ENCODE measurements around the gene UBE2K.
"Not testable (repeated sequence)": the region's sequence is repeated elsewhere in the genome, so short reads cannot be mapped to it uniquely, and the experiment has no call there.

Gene UBE2K

DNA sequence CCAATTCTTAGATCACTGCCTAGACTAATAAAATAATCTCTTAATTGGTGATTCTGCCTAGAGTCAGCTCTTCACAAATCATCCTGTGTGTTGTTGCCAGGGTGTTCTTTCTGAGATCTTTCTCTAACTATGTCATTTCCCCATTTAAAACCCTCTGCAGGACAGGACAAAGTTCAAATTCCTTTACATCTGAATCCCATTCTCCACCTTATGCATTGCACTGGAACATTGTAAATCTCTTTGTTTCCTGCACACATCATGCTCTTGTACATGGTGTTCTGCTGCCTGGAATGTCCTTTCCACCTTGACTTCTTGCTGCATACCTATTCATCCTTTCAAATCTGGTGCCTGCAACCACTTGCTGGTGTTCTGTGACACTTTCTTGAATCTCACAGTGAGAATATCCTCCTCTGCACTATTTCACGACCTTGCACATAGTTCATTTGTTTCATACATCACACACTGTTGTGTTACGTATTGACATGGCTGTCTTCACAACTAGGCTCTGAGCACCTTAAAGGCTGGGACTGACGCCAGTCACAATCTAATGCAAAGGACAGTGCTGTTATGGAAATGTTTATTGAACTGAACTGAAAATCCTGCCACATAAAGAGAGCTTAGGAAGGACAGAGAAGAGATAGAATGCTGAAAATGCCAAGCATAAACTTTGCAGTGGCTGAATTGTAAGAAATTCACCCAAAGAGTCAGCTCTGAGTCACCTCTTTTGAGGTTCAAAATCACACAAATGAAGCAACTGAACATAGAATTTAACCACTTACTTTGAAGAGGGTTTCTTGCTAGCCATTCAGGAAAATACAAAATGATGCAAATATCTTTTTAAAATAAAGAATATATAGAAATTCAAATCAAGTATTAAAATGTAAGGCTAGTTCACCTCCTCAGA, 32.9 kb upstream of the UBE2K start:
- H3K4me3 ChIP-seq, result no peak overlapping the region
- H3K9me3 ChIP-seq, result no peaks in the 10 kb centered on the region
- no peaks in the 10 kb centered on the region for H3K36me3 ChIP-seq (replicated peaks)
- H3K27me3 ChIP-seq (ENCODE audit: low read depth), result no peaks in the 10 kb centered on the region
- peak; percentile 16 to 28 for DNase-seq (ENCODE audit: low spot score in 2 of 2)
- peaks cover 13% of the 10 kb centered on the region for H3K4me1 ChIP-seq
- in situ Hi-C loops (cut with MboI; ENCODE audit: low sequenced_read_pairs), result no loop called here

DNA sequence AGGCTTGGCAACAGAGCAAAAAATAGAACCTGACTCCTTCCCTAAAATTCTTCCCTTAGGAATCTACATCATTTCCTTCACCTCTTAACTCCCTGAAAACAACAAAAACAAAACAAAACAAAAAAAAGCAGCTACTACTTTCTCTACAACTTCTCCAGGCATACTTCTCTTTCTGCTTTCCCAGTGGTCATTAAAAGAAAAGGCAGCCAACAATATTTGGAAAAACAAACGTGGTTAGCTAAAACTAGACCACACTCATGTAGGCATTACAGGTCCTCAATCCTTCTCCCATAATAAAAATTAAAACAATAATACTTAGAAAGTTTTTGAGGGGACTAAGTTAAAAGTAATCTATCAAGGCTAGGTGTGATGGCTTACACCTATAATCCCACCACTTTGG, 30.2 kb upstream of the UBE2K start:
- DNase-seq (ENCODE audit: low spot score in 2 of 2), result no peak
- in situ Hi-C loops (cut with MboI; ENCODE audit: low sequenced_read_pairs), result no loop called here

DNA sequence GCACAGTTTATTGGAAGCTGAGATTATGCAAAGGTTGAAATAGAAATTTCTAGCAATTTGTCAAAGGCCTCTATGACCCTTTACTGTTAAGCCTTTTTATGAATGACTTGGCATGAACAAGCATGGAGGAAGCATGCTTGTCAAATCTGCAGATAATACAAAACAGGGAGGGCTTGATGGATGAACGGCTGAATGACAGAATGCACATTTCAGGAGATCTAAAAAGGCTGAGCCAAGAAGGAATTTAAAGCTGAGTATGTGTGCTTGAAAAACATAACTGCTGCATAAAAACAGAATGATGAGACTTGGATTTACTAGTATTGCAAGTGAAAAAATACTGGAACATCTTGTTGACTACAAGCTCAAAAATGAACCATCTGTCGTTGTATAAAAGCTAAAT, 29.0 kb upstream of the UBE2K start:
- no peaks in the 10 kb centered on the region for H3K36me3 ChIP-seq (replicated peaks)
- H3K4me1 ChIP-seq, result peaks cover 13% of the 10 kb centered on the region
- H3K4me3 ChIP-seq, result no peak overlapping the region
- H3K9me3 ChIP-seq, result no peaks in the 10 kb centered on the region
- in situ Hi-C loops (cut with MboI; ENCODE audit: low sequenced_read_pairs), result no loop called here
- no peaks in the 10 kb centered on the region for H3K27me3 ChIP-seq (ENCODE audit: low read depth)
- no peak for DNase-seq (ENCODE audit: low spot score in 2 of 2)

More for the DNA sequence above, 30.2 kb upstream of the UBE2K start:
- Histone ChIP-seq H3K9me3 (no peaks in the 10 kb centered on the region), H3K36me3 (replicated peaks) (no peaks in the 10 kb centered on the region), H3K27me3 (ENCODE audit: low read depth) (no peaks in the 10 kb centered on the region), H3K4me3 (no peak overlapping the region), H3K4me1 (peaks cover 13% of the 10 kb centered on the region)

DNA sequence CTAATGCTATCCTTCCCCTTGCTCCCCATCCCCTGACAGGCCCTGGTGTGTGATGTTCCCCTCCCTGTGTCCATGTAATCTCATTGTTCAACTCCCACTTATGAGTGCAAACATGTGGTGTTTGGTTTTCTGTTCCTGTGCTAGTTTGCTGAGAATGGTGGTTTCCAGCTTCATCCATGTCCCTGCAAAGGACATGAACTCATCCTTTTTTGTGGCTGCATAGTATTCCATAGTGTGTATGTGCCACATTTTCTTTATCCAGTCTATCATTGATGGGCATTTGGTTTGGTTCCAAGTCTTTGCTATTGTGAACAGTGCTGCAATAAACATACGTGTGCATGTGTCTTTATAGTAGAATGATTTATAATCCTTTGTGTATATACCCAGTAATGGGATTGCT, 27.6 kb upstream of the UBE2K start:
- H3K4me1 ChIP-seq; H3K36me3 ChIP-seq (replicated peaks); in situ Hi-C loops (cut with MboI; ENCODE audit: low sequenced_read_pairs); H3K4me3 ChIP-seq; H3K27me3 ChIP-seq (ENCODE audit: low read depth); DNase-seq (ENCODE audit: low spot score in 2 of 2); H3K9me3 ChIP-seq: not testable (repeated sequence)

DNA sequence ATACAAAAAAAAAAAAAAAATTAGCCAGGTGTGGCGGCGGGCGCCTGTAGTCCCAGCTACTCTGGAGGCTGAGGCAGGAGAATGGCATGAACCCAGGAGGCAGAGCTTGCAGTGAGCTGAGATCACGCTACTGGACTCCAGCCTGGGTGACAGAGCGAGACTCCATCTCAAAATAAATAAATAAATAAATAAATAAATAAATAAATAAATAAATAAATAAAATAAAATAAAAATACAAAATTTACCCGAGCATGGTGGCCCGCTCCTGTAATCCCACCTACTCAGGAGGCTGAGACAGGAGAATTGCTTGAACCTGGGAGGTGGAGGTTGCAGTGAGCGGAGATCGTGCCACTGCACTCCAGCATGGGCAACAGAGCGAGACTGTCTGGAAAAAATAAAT, 22.3 kb upstream of the UBE2K start:
- H3K36me3 ChIP-seq (replicated peaks); H3K4me3 ChIP-seq; H3K9me3 ChIP-seq; H3K4me1 ChIP-seq; in situ Hi-C loops (cut with MboI; ENCODE audit: low sequenced_read_pairs); DNase-seq (ENCODE audit: low spot score in 2 of 2); H3K27me3 ChIP-seq (ENCODE audit: low read depth): not testable (repeated sequence)

DNA sequence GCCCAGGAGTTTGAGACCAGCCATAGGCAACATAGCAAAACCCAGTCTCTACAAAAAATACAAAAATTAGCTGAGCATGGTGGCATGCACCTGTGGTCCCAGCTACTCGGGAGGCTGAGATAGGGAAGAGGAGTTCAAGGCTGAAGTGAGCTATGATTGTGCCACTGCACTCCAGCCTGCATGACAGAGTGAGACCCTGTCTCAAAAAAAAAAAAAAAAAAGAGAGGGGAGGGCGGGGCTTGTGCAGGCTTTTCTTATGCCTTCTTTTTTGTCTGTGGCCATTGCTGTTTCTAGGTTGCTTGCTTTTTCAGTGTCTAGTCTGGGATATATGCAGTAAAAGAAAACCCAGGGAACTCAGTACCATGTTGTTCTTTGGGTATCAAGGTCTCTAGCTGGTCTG, 16.9 kb upstream of the UBE2K start:
- in situ Hi-C loops (cut with MboI; ENCODE audit: low sequenced_read_pairs); H3K9me3 ChIP-seq; H3K4me3 ChIP-seq; H3K4me1 ChIP-seq; DNase-seq (ENCODE audit: low spot score in 2 of 2); H3K27me3 ChIP-seq (ENCODE audit: low read depth); H3K36me3 ChIP-seq (replicated peaks): not testable (repeated sequence)

DNA sequence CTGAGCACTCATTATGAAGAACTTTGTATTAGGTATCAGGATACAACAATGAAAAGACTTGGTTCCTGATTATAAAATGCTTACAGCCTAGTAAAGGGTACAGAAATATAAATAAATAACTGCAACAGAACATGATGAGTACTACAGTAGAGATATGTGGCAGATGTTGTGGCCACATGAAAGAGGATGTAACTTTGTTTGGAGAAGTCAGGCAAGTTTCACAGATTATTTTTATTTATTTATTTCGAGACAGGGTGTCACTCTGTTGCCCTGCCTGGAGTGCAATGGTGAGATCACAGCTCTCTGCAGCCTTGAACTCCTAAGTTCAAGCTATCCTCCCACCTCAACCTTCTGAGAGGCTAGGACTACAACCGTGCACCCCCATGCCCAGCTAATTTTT, 15.8 kb upstream of the UBE2K start:
- no peak overlapping the region for H3K4me3 ChIP-seq
- H3K4me1 ChIP-seq, result no peaks in the 10 kb centered on the region
- no peak for DNase-seq (ENCODE audit: low spot score in 2 of 2)
- H3K27me3 ChIP-seq (ENCODE audit: low read depth), result no peaks in the 10 kb centered on the region
- in situ Hi-C loops (cut with MboI; ENCODE audit: low sequenced_read_pairs), result no loop called here
- H3K36me3 ChIP-seq (replicated peaks), result no peaks in the 10 kb centered on the region
- no peaks in the 10 kb centered on the region for H3K9me3 ChIP-seq

DNA sequence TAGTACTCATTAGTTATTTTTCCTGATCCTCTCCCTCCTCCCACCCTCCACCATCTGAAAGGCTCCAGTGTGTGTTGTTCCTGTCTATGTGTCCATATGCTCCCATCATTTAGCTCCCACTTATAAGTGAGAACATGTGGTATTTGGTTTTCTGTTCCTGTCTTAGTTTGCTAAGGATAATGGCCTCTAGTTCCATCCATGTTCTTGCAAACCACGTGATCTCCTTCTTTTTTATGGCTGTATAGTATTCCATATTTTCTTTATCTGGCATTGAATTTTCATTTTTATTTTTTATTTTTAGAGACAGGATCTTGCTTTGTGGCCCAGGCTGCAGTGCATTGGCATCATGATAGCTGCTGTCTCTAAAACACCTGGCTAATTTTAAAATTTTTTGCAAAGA, 11.9 kb upstream of the UBE2K start:
- H3K36me3 ChIP-seq (replicated peaks), result no peaks in the 10 kb centered on the region
- in situ Hi-C loops (cut with MboI; ENCODE audit: low sequenced_read_pairs), result no loop called here
- no peak overlapping the region for H3K4me3 ChIP-seq
- DNase-seq (ENCODE audit: low spot score in 2 of 2), result no peak
- H3K27me3 ChIP-seq (ENCODE audit: low read depth), result no peaks in the 10 kb centered on the region
- no peaks in the 10 kb centered on the region for H3K9me3 ChIP-seq
- no peaks in the 10 kb centered on the region for H3K4me1 ChIP-seq

DNA sequence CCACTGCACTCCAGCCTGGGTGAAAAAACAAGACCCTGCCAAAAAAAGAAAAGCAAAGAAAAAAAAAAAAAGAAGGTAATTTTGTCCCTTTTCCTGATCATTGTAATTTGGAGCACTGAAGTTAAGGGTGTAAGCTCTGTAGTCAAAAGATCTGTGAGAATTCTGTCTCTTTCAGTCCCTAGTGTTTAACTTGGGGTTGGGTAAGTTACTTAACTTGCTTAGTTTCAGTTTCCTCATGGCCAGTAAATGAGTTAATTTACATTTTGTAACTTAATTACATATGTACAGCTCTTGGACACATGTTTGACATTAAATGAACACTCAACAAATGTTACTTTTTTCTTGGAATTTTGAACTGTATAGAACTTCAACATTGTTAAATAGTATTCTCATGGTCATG, 10.9 kb upstream of the UBE2K start:
- no peak for DNase-seq (ENCODE audit: low spot score in 2 of 2)
- Histone ChIP-seq H3K4me1 (no peaks in the 10 kb centered on the region), H3K4me3 (no peak overlapping the region), H3K9me3 (no peaks in the 10 kb centered on the region), H3K36me3 (replicated peaks) (no peaks in the 10 kb centered on the region), H3K27me3 (ENCODE audit: low read depth) (no peaks in the 10 kb centered on the region)
- in situ Hi-C loops (cut with MboI; ENCODE audit: low sequenced_read_pairs), result no loop called here

DNA sequence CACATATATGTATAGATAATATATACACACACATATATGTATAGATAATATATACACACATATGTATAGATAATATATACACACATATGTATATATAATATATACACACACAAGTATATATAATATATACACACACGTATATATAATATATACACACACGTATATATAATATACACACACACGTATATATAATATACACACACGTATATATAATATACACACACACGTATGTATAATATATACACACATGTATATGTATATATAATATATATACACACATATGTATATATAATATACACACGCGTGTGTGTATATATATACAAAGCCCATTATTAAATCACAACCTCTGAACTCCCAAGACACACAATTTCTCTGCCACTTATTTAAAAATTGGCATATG, 8.0 kb upstream of the UBE2K start:
- no peaks in the 10 kb centered on the region for H3K36me3 ChIP-seq (replicated peaks)
- no peak overlapping the region for H3K4me3 ChIP-seq
- in situ Hi-C loops (cut with MboI; ENCODE audit: low sequenced_read_pairs), result no loop called here
- H3K27me3 ChIP-seq (ENCODE audit: low read depth), result no peaks in the 10 kb centered on the region
- no peaks in the 10 kb centered on the region for H3K9me3 ChIP-seq
- no peak for DNase-seq (ENCODE audit: low spot score in 2 of 2)
- no peaks in the 10 kb centered on the region for H3K4me1 ChIP-seq

DNA sequence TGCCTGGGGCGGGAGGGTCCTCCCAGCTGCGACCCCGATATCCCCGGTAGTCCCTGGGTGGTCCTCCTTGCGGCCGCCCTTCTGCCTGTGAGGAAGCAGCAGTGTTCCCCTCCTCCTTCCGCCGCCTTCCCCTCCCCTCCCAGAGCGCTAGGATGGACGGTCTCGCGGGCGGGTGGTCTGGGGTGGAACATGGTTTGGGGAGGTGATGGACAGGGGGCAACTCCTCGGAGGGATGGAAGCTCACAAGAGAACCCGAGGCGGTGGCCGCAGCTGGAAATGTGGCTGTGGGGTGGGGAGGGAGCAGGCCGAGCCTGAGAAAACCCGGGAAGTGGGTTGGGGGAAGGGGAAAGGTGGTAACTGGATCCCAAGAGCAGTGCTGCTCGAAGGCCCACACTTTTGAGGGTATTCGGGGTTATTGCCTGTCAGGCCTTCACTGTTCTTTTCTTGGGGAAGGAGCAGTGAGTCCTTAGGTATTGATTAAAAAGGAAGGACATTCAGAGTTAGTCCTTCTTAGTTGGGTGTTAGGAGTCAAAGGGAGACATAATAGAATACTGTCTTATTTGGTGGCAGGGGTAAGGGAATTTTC, 581 bp downstream of the UBE2K start:
- in situ Hi-C loops (cut with MboI; ENCODE audit: low sequenced_read_pairs), result no loop called here
- H3K36me3 ChIP-seq (replicated peaks), result peaks cover 16% of the 10 kb centered on the region
- no peaks in the 10 kb centered on the region for H3K27me3 ChIP-seq (ENCODE audit: low read depth)
- peak overlapping the region; percentile 98 for H3K4me3 ChIP-seq
- H3K9me3 ChIP-seq, result no peaks in the 10 kb centered on the region
- peaks cover 9% of the 10 kb centered on the region for H3K4me1 ChIP-seq
- DNase-seq (ENCODE audit: low spot score in 2 of 2), result peak; percentile 48 to 69

DNA sequence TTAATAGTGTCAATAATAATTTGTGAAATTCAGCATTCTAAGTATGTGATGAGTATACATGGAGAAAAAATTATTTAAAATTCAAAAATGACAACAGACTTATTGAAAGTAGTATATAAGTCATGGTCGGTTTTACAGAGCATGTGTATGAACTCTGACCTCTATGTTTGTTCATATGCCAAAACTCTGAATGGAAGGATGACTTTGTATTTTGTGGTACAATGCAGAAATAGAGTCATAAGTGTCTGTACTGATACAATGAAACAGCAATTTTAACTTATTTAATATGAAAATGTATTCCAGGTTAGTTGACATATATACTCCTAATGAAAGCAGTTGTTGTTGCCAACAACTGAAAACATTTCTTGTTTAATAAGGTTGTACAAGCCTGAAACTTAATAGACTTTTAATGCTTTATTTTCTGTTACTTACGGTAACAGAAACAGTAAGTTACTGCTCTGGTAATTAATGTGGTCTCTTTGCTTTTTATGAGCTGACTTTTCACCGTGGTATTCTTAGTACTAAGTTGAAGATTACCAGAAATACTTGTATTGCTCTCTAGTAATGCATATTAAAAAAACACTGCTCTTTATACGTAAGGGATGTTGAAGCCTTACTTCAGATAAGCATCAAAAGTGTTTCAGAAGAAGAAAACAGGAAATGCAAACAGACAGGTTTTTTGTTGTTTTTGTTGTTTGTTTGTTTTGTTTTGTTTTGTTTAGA, 1.9 kb downstream of the UBE2K start:
- DNase-seq (ENCODE audit: low spot score in 2 of 2), result peak in 1 of 2 experiments; percentile 12
- in situ Hi-C loops (cut with MboI; ENCODE audit: low sequenced_read_pairs), result no loop called here
- Histone ChIP-seq H3K27me3 (ENCODE audit: low read depth) (no peaks in the 10 kb centered on the region), H3K4me1 (peaks cover 9% of the 10 kb centered on the region), H3K4me3 (peak overlapping the region; percentile 98), H3K9me3 (no peaks in the 10 kb centered on the region), H3K36me3 (replicated peaks) (peaks cover 16% of the 10 kb centered on the region)

DNA sequence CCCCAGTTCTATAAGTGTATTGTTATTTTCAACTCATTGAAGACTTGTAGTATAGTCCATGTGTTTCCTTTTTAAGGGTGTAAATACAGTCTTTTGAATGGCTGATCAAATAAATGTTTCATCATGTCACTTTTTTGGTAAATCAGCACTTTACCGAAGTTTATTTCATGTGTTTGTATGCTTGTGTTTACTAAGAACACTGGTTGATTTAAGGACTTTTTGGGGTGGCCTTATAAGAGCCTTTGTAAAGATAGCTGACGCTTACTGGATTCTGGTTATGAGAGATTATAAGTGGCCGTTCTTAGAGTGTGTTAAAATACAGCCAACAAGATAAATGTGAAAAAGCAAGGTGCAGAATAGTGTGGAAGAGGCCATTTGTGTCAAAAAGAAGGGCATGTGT, 2.6 kb downstream of the UBE2K start:
- Histone ChIP-seq H3K9me3 (no peaks in the 10 kb centered on the region), H3K4me1 (peaks cover 9% of the 10 kb centered on the region), H3K36me3 (replicated peaks) (peaks cover 16% of the 10 kb centered on the region), H3K4me3 (peak overlapping the region; percentile 98), H3K27me3 (ENCODE audit: low read depth) (no peaks in the 10 kb centered on the region)
- in situ Hi-C loops (cut with MboI; ENCODE audit: low sequenced_read_pairs), result no loop called here
- no peak for DNase-seq (ENCODE audit: low spot score in 2 of 2)

DNA sequence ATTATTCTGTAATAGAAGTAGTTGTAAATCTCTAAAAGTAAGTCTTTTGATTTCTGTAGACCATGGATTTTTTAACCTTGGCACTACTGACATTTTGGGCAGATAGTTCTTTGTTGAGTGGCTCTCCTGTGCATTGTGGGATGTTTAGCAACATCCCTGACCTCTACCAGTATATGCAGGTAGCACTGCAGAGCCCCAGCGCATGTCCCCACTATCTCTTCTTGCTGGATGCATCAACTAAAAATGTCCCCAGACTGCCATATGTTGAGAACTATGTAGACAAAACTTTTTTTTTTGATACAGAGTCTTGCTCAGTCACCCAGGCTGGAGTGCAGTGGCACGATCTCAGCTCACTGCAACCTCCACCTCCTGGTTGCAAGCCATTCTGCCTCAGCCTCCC, 4.8 kb downstream of the UBE2K start:
- in situ Hi-C loops (cut with MboI; ENCODE audit: low sequenced_read_pairs), result no loop called here
- peaks cover 21% of the 10 kb centered on the region for H3K4me1 ChIP-seq
- H3K9me3 ChIP-seq, result no peaks in the 10 kb centered on the region; the same call in 1 of the 2 replicates
- no peak for DNase-seq (ENCODE audit: low spot score in 2 of 2)
- H3K36me3 ChIP-seq (replicated peaks), result peaks cover 18% of the 10 kb centered on the region
- H3K4me3 ChIP-seq, result no peak overlapping the region
- no peaks in the 10 kb centered on the region for H3K27me3 ChIP-seq (ENCODE audit: low read depth)

Data from HAP-1 (cell line).